GM23338 (cell line): Measurements from ENCODE around the gene ATXN7L1. TPM values are rescaled to one million over a fixed set of nuclear protein-coding genes. Genes with fewer than 3 reads are reported as not detected.

Source experiments
- ATAC-seq: fragments of 200-7000 bp; cut with Tn5 transposase; 3 replicates; pipeline ENCODE4 v1.9.1; 2020
- DNase-seq: peaks from one replicate; pipeline ENCODE4 v3.0.0-alpha.2; 2015; ENCODE audit warnings: low spot score
- H2AFZ ChIP-seq: fragments of 200-600 bp; sonication (generic); 2 replicates; pipeline ENCODE4 v1.8.0; 2016; ENCODE audit warnings: antibody characterized with exemption, mild to moderate bottlenecking, moderate library complexity
- H3F3A ChIP-seq: fragments of 200-600 bp; sonication (generic); replicated peaks from 2 replicates; pipeline ENCODE4 v1.8.0; 2017; ENCODE audit warnings: antibody characterized with exemption, mixed run types, low read depth
- H3K27ac ChIP-seq: fragments of 200-600 bp; sonication (generic); 2 replicates; pipeline ENCODE4 v1.6.1; 2016; ENCODE audit warnings: low read depth
- H3K27me3 ChIP-seq: fragments of 200-600 bp; sonication (generic); 2 replicates; pipeline ENCODE4 v1.8.0; 2016; ENCODE audit warnings: mild to moderate bottlenecking, mixed run types, moderate library complexity; ENCODE audit not compliant: insufficient read depth
- H3K36me3 ChIP-seq: fragments of 200-600 bp; sonication (generic); 2 replicates; pipeline ENCODE4 v1.8.0; 2016; ENCODE audit warnings: mild to moderate bottlenecking; ENCODE audit not compliant: insufficient read depth
- H3K4me1 ChIP-seq: fragments of 200-600 bp; sonication (generic); 2 replicates; pipeline ENCODE4 v1.8.0; 2016; ENCODE audit warnings: mild to moderate bottlenecking, moderate library complexity; ENCODE audit not compliant: insufficient read depth
- H3K4me2 ChIP-seq: fragments of 200-600 bp; sonication (generic); 2 replicates; pipeline ENCODE4 v1.7.1; 2017; ENCODE audit warnings: mixed run types
- H3K4me3 ChIP-seq: fragments of 200-600 bp; sonication (generic); 2 replicates; pipeline ENCODE4 v1.6.1; 2016; ENCODE audit warnings: mixed run types
- H3K79me2 ChIP-seq: fragments of 200-600 bp; sonication (generic); replicated peaks from 2 replicates; pipeline ENCODE4 v1.8.0; 2017; ENCODE audit warnings: mild to moderate bottlenecking; ENCODE audit not compliant: insufficient read depth
- H3K9me2 ChIP-seq: fragments of 200-600 bp; sonication (generic); 2 replicates; pipeline ENCODE4 v1.8.0; 2017; ENCODE audit not compliant: insufficient read depth
- H4K20me1 ChIP-seq: fragments of 200-600 bp; sonication (generic); replicated peaks from 2 replicates; pipeline ENCODE4 v1.8.0; 2017; ENCODE audit warnings: mild to moderate bottlenecking; ENCODE audit not compliant: insufficient read depth
- H3K27ac Mint-ChIP-seq: 2 replicates; pipeline ENCODE4 v1.8.0; 2020; ENCODE audit warnings: inconsistent platforms, mild to moderate bottlenecking, moderate library complexity, mixed read lengths
- H3K27me3 Mint-ChIP-seq: 3 replicates; pipeline ENCODE4 v1.8.0; 2022; ENCODE audit warnings: low read depth, mild to moderate bottlenecking, moderate library complexity, mixed read lengths, inconsistent platforms; ENCODE audit not compliant: insufficient read depth, poor library complexity
- H3K36me3 Mint-ChIP-seq: 3 replicates; pipeline ENCODE4 v1.8.0; 2021; ENCODE audit warnings: low read depth, mild to moderate bottlenecking, inconsistent platforms, moderate library complexity, mixed read lengths
- H3K4me1 Mint-ChIP-seq: 3 replicates; pipeline ENCODE4 v1.8.0; 2020; ENCODE audit warnings: mild to moderate bottlenecking, inconsistent platforms, mixed read lengths
- H3K4me3 Mint-ChIP-seq: 3 replicates; pipeline ENCODE4 v1.8.0; 2021; ENCODE audit warnings: moderate library complexity, mild to moderate bottlenecking, inconsistent platforms, mixed read lengths
- H3K9me3 Mint-ChIP-seq: 3 replicates; pipeline ENCODE4 v1.8.0; 2020; ENCODE audit warnings: moderate library complexity, mild to moderate bottlenecking, inconsistent platforms, mixed read lengths
- CREB1 ChIP-seq: fragments of 250-450 bp; sonication (Bioruptor Pico); IDR thresholded peaks from 2 replicates; pipeline ENCODE4 v1.5.0; 2020; ENCODE audit warnings: low read depth, mild to moderate bottlenecking, moderate library complexity
- CTCF ChIP-seq, 2 experiments: fragments of 200-600 bp in 1 of 2; sonication (generic) in 1 of 2; conservative IDR thresholded peaks; 2 replicates each; pipeline versions ENCODE4 v1.5.1 to v1.6.1; 2016 to 2017; ENCODE audit warnings: antibody characterized with exemption in 2 of 2, low read depth in 2 of 2, mild to moderate bottlenecking in 2 of 2, moderate library complexity in 1 of 2
- ETS1 ChIP-seq: IDR thresholded peaks from 2 replicates; pipeline ENCODE4 v1.6.1; 2016; ENCODE audit warnings: antibody characterized with exemption
- EZH2 ChIP-seq: fragments of 200-600 bp; sonication (generic); IDR thresholded peaks from one replicate; pipeline ENCODE4 v1.8.0; 2017; ENCODE audit warnings: antibody characterized with exemption, mild to moderate bottlenecking, low read depth; ENCODE audit not compliant: unreplicated experiment
- EZH2phosphoT487 ChIP-seq: fragments of 200-600 bp; sonication (generic); IDR thresholded peaks from one replicate; pipeline ENCODE4 v1.8.1; 2018; ENCODE audit warnings: antibody characterized with exemption; ENCODE audit not compliant: unreplicated experiment
- JUNB ChIP-seq: IDR thresholded peaks from one replicate; pipeline ENCODE4 v1.6.1; 2016; ENCODE audit warnings: antibody characterized with exemption; ENCODE audit not compliant: unreplicated experiment
- NANOG ChIP-seq: IDR thresholded peaks from 2 replicates; pipeline ENCODE4 v1.6.1; 2016; ENCODE audit warnings: antibody characterized with exemption, borderline replicate concordance
- POLR2AphosphoS5 ChIP-seq: IDR thresholded peaks from 2 replicates; pipeline ENCODE4 v1.6.1; 2016; ENCODE audit warnings: antibody characterized with exemption, low read depth
- REST ChIP-seq: IDR thresholded peaks from one replicate; pipeline ENCODE4 v1.6.1; 2018; ENCODE audit warnings: antibody characterized with exemption; ENCODE audit not compliant: unreplicated experiment
- STAT1 ChIP-seq: IDR thresholded peaks from one replicate; pipeline ENCODE4 v1.6.1; 2016; ENCODE audit warnings: antibody characterized with exemption; ENCODE audit not compliant: unreplicated experiment
- ZNF114 ChIP-seq: fragments of 250-450 bp; sonication (Bioruptor Pico); IDR thresholded peaks from 2 replicates; pipeline ENCODE4 v1.5.0; 2020; ENCODE audit warnings: mild to moderate bottlenecking, moderate library complexity
- ZNF331 ChIP-seq: fragments of 250-450 bp; sonication (Bioruptor Pico); IDR thresholded peaks from 2 replicates; pipeline ENCODE4 v1.5.0; 2020; ENCODE audit warnings: low read depth, mild to moderate bottlenecking, moderate library complexity
- ZNF462 ChIP-seq: fragments of 250-450 bp; sonication (Bioruptor Pico); IDR thresholded peaks from 2 replicates; pipeline ENCODE4 v1.5.0; 2020; ENCODE audit warnings: mild to moderate bottlenecking, moderate library complexity
- polyA plus RNA-seq: library from polyadenylated mRNA; unstranded; fragments of >200 nt; fragmentation: Nextera tagmentation; extraction: Ambion mirVana; gene quantifications from 2 replicates; pipeline ENCODE4 v1.2.1, GENCODE V29; 2016
- total RNA-seq: library from RNA; depleted of rRNA; stranded (reverse); fragments of >200 nt; shearing (Covaris generic); gene quantifications from 2 replicates; pipeline ENCODE4 v1.2.3, GENCODE V29; 2014

ATXN7L1 gene
- total and polyA plus RNA-seq, 2 experiments from 2014 or later: 22.8 to 29.8 TPM

GRCh38 chr7:105920766-105921165 is 44.4 kb upstream of the ATXN7L1 start:
- Histone ChIP-seq H3F3A (no peaks in the 10 kb centered on the region), H3K27me3 (no peaks in the 10 kb centered on the region), H3K4me1 (no peaks in the 10 kb centered on the region), H3K27ac (no peak overlapping the region), H3K9me2 (no peaks in the 10 kb centered on the region; the same call in 1 of the 2 replicates), H3K36me3 (peaks cover 4% of the 10 kb centered on the region), H4K20me1 (no peaks in the 10 kb centered on the region), H2AFZ (no peak overlapping the region), H3K79me2 (no peaks in the 10 kb centered on the region), H3K4me2 (no peak overlapping the region), H3K4me3 (no peak overlapping the region)
- Mint-ChIP-seq H3K9me3 (peaks cover 11% of the 10 kb centered on the region; the same call in 2 of the 3 replicates), H3K27ac (peak overlapping the region; percentile 23; the same call in 1 of the 2 replicates), H3K36me3 (peaks cover 51% of the 10 kb centered on the region), H3K4me1 (no peaks in the 10 kb centered on the region), H3K4me3 (no peak overlapping the region), H3K27me3 (peaks cover 3% of the 10 kb centered on the region)
- DNase-seq (no peak), ATAC-seq (no peak)
- no peak for TF ChIP-seq JUNB
- no peak for TF ChIP-seq EZH2phosphoT487
- TF ChIP-seq REST: no peak
- no peak for TF ChIP-seq EZH2
- TF ChIP-seq CREB1 (CRISPR knock-in tag): no peak
- TF ChIP-seq ZNF114: no peak
- TF ChIP-seq ZNF462: no peak
- TF ChIP-seq STAT1: no peak
- no peak for TF ChIP-seq NANOG
- no peak for TF ChIP-seq POLR2AphosphoS5
- TF ChIP-seq CTCF (conservative IDR thresholded peaks at IDR 0.05; ENCODE audit: low read depth in 2 of 2): no peak
- TF ChIP-seq ZNF331 (CRISPR knock-in tag): no peak
- TF ChIP-seq ETS1: no peak
